WTC11 (cell line): Measurements from ENCODE around the gene RBM38. TPM values are rescaled to one million over a fixed set of nuclear protein-coding genes. Genes with fewer than 3 reads are reported as not detected.
"Not testable (repeated sequence)": the region's sequence is repeated elsewhere in the genome, so short reads cannot be mapped to it uniquely, and the experiment has no call there.

ENCODE experiments used
- ATAC-seq: fragments of 200-7000 bp; cut with Tn5 transposase; 2 replicates; pipeline ENCODE4 v1.10.0; 2021; ENCODE audit warnings: mild to moderate bottlenecking, moderate library complexity
- CTCF ChIA-PET: fragments of 300-600 bp; sonication (Branson Sonifier 250); formaldehyde crosslinking; loops from one replicate; lab custom pipeline; 2021; ENCODE audit warnings: antibody characterized with exemption; lab: Charles Lee
- POLR2A ChIA-PET: fragments of 350-600 bp; sonication (Branson Sonifier 250); formaldehyde crosslinking; loops from one replicate; lab custom pipeline; 2021; ENCODE audit warnings: antibody characterized with exemption; lab: Charles Lee
- DNase-seq: peaks from one replicate; pipeline ENCODE4 v3.0.0; 2021; ENCODE audit warnings: low spot score
- H3K27ac Mint-ChIP-seq: 2 replicates; pipeline ENCODE4 v1.8.0; 2021; ENCODE audit warnings: mixed read lengths
- H3K27me3 Mint-ChIP-seq: 2 replicates; pipeline ENCODE4 v1.8.0; 2021; ENCODE audit warnings: low read depth, mild to moderate bottlenecking, moderate library complexity, mixed read lengths
- H3K36me3 Mint-ChIP-seq: 2 replicates; pipeline ENCODE4 v1.8.0; 2021; ENCODE audit warnings: mixed read lengths
- H3K4me1 Mint-ChIP-seq: 2 replicates; pipeline ENCODE4 v1.8.0; 2022; ENCODE audit warnings: mixed read lengths
- H3K4me3 Mint-ChIP-seq: 2 replicates; pipeline ENCODE4 v1.8.0; 2021; ENCODE audit warnings: mild to moderate bottlenecking, moderate library complexity, mixed read lengths
- H3K9me3 Mint-ChIP-seq: 2 replicates; pipeline ENCODE4 v1.8.0; 2021; ENCODE audit warnings: mixed read lengths
- ATF1 ChIP-seq: sonication (generic); formaldehyde crosslinking; IDR thresholded peaks from 2 replicates; pipeline ENCODE4 v1.8.1; 2023; ENCODE audit warnings: mild to moderate bottlenecking, moderate library complexity, missing genetic modification reagents
- CBFB ChIP-seq: sonication (generic); formaldehyde crosslinking; IDR thresholded peaks from 2 replicates; pipeline ENCODE4 v1.8.1; 2022; ENCODE audit warnings: mild to moderate bottlenecking, low read depth, missing genetic modification reagents
- ESRRA ChIP-seq: sonication (generic); formaldehyde crosslinking; IDR thresholded peaks from 2 replicates; pipeline ENCODE4 v1.8.1; 2022; ENCODE audit warnings: mild to moderate bottlenecking, missing genetic modification reagents, borderline replicate concordance
- GTF2I ChIP-seq: fragments of 250-450 bp; sonication (Bioruptor Pico); conservative IDR thresholded peaks from 2 replicates; pipeline ENCODE4 v1.4.0; 2021; ENCODE audit warnings: mild to moderate bottlenecking
- HMGXB4 ChIP-seq: sonication (generic); formaldehyde crosslinking; IDR thresholded peaks from 2 replicates; pipeline ENCODE4 v1.8.1; 2023; ENCODE audit warnings: mild to moderate bottlenecking, moderate library complexity, missing genetic modification reagents
- IRF1 ChIP-seq: sonication (generic); formaldehyde crosslinking; IDR thresholded peaks from 2 replicates; pipeline ENCODE4 v1.8.0; 2023; ENCODE audit warnings: missing genetic modification reagents
- IRF2 ChIP-seq: sonication (generic); formaldehyde crosslinking; IDR thresholded peaks from 2 replicates; pipeline ENCODE4 v1.8.0; 2022; ENCODE audit warnings: low read depth, missing genetic modification reagents, borderline replicate concordance
- NFYB ChIP-seq: sonication (generic); formaldehyde crosslinking; conservative IDR thresholded peaks from 2 replicates; pipeline ENCODE4 v1.8.0; 2022; ENCODE audit warnings: low read depth, missing genetic modification reagents
- NR1H2 ChIP-seq: sonication (generic); formaldehyde crosslinking; IDR thresholded peaks from 2 replicates; pipeline ENCODE4 v1.9.0; 2021; ENCODE audit warnings: mild to moderate bottlenecking, moderate library complexity, missing genetic modification reagents
- PRDM15 ChIP-seq: sonication (generic); formaldehyde crosslinking; IDR thresholded peaks from 2 replicates; pipeline ENCODE4 v1.8.0; 2022; ENCODE audit warnings: missing genetic modification reagents
- SMAD3 ChIP-seq: sonication (generic); formaldehyde crosslinking; IDR thresholded peaks from 2 replicates; pipeline ENCODE4 v1.8.0; 2022; ENCODE audit warnings: missing genetic modification reagents, mild to moderate bottlenecking, borderline replicate concordance
- SMAD4 ChIP-seq: sonication (generic); formaldehyde crosslinking; IDR thresholded peaks from 2 replicates; pipeline ENCODE4 v1.8.0; 2022; ENCODE audit warnings: mild to moderate bottlenecking, missing genetic modification reagents
- SOX15 ChIP-seq: fragments of 250-450 bp; sonication (Bioruptor Pico); IDR thresholded peaks from 2 replicates; pipeline ENCODE4 v1.9.0; 2021; ENCODE audit warnings: mild to moderate bottlenecking
- SP1 ChIP-seq: sonication (generic); formaldehyde crosslinking; conservative IDR thresholded peaks from 2 replicates; pipeline ENCODE4 v1.8.1; 2022; ENCODE audit warnings: missing genetic modification reagents
- TP53 ChIP-seq: sonication (generic); formaldehyde crosslinking; IDR thresholded peaks from 2 replicates; pipeline ENCODE4 v1.8.1; 2023; ENCODE audit warnings: mild to moderate bottlenecking, missing genetic modification reagents
- USF2 ChIP-seq: sonication (generic); formaldehyde crosslinking; IDR thresholded peaks from 2 replicates; pipeline ENCODE4 v1.8.1; 2023; ENCODE audit warnings: mild to moderate bottlenecking, missing genetic modification reagents, moderate library complexity
- ZBTB21 ChIP-seq: sonication (generic); formaldehyde crosslinking; IDR thresholded peaks from 2 replicates; pipeline ENCODE4 v1.8.1; 2023; ENCODE audit warnings: mild to moderate bottlenecking, missing genetic modification reagents, borderline replicate concordance
- ZNF317 ChIP-seq: sonication (generic); formaldehyde crosslinking; IDR thresholded peaks from 2 replicates; pipeline ENCODE4 v1.8.1; 2023; ENCODE audit warnings: low read depth, mild to moderate bottlenecking, moderate library complexity, missing genetic modification reagents, borderline replicate concordance
- ZNF396 ChIP-seq: fragments of 250-450 bp; sonication (Bioruptor Pico); IDR thresholded peaks from 2 replicates; pipeline ENCODE4 v1.8.0; 2021; ENCODE audit warnings: mild to moderate bottlenecking, moderate library complexity, borderline replicate concordance
- total RNA-seq: library from RNA; stranded (reverse); gene quantifications from 3 replicates; pipeline ENCODE4 v1.2.3, GENCODE V29; 2021
- TF ChIP-seq, protein P1 (sequence below): fragments of 200-600 bp; IDR thresholded peaks from 2 replicates; pipeline ENCODE4 v1.8.0; 2022; ENCODE audit warnings: antibody characterized with exemption
- TF ChIP-seq, protein P2 (sequence below): sonication (generic); formaldehyde crosslinking; IDR thresholded peaks from 2 replicates; pipeline ENCODE4 v1.8.1; 2022; ENCODE audit warnings: mild to moderate bottlenecking, missing genetic modification reagents, moderate library complexity, borderline replicate concordance
- TF ChIP-seq, protein P3 (sequence below): sonication (generic); formaldehyde crosslinking; conservative IDR thresholded peaks from 2 replicates; pipeline ENCODE4 v1.8.1; 2022; ENCODE audit warnings: mild to moderate bottlenecking, missing genetic modification reagents

Gene RBM38
- total RNA-seq, 1 experiment from 2014 or later: 69.0 TPM

- H3K9me3 Mint-ChIP-seq: no peaks in the 10 kb centered on the region
- DNase-seq (no peak), ATAC-seq (no peak)
- peaks cover 2% of the 10 kb centered on the region; the same call in 1 of the 2 replicates for H3K27me3 Mint-ChIP-seq
- ChIA-PET POLR2A (interaction anchor here (1.1 kb wide), 1 partner anchor 34 kb away, joined by 3 read pairs; no protein-coding TSS in a partner anchor), CTCF (interaction anchor here (0.8 to 1.6 kb wide), 3 partner anchors 40 to 193 kb away, joined by 3 to 6 read pairs (median 4); no protein-coding TSS in a partner anchor)
- TF ChIP-seq USF2 (CRISPR knock-in tag): no peak
- peak; percentile 62 for TF ChIP-seq NFYB (CRISPR knock-in tag)
- TF ChIP-seq SMAD3: no peak
- no peak for TF ChIP-seq SP1 (CRISPR knock-in tag)
- H3K36me3 Mint-ChIP-seq: no peaks in the 10 kb centered on the region
- H3K27ac Mint-ChIP-seq: no peak overlapping the region; the same call in 1 of the 2 replicates
- H3K4me1 Mint-ChIP-seq: peaks cover 12% of the 10 kb centered on the region
- no peak overlapping the region for H3K4me3 Mint-ChIP-seq
These were observed 38.5 kb downstream of the RBM38 start for GRCh38 chr20:57429580-57430200.

DNA sequence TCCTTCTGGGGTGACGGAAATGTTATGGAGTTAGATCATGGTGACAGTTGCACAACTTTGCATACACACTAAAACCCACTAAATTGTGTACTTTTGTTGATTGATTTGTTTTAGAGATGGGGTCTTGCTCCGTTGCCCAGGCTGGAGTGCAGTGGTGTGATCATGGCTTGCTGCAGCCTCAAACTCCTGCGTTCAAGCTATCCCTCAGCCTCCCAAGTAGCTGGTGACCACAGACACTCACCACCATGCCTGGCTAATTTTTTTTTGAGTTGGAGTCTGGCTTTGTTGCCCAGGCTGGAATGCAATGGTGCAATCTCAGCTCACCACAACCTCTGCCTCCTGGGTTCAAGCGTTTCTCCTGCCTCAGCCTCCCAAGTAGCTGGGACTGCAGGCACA, 39.0 kb downstream of the RBM38 start:
- H3K4me3 Mint-ChIP-seq, H3K9me3 Mint-ChIP-seq, ATAC-seq, DNase-seq, H3K27me3 Mint-ChIP-seq, H3K27ac Mint-ChIP-seq, H3K36me3 Mint-ChIP-seq: not testable (repeated sequence)
- ChIA-PET CTCF (interaction anchor here (1.0 kb wide), 1 partner anchor 193 kb away, joined by 4 read pairs; no protein-coding TSS in a partner anchor), POLR2A (interaction anchor here (1.1 kb wide), 1 partner anchor 33 kb away, joined by 3 read pairs; no protein-coding TSS in a partner anchor)
- peaks cover 11% of the 10 kb centered on the region for H3K4me1 Mint-ChIP-seq

GRCh38 chr20:57431539-57431835, 40.3 kb downstream of the RBM38 start:
- no peak for DNase-seq
- H3K27me3 Mint-ChIP-seq: peaks cover 2% of the 10 kb centered on the region; the same call in 1 of the 2 replicates
- peaks cover 7% of the 10 kb centered on the region for H3K4me1 Mint-ChIP-seq
- no peak overlapping the region for H3K27ac Mint-ChIP-seq
- POLR2A ChIA-PET: no interaction called here
- no peaks in the 10 kb centered on the region for H3K9me3 Mint-ChIP-seq
- H3K4me3 Mint-ChIP-seq: no peak overlapping the region
- no peak for TF ChIP-seq ZNF317 (CRISPR knock-in tag)
- TF ChIP-seq ATF1 (CRISPR knock-in tag): no peak
- TF ChIP-seq, protein P1, sequence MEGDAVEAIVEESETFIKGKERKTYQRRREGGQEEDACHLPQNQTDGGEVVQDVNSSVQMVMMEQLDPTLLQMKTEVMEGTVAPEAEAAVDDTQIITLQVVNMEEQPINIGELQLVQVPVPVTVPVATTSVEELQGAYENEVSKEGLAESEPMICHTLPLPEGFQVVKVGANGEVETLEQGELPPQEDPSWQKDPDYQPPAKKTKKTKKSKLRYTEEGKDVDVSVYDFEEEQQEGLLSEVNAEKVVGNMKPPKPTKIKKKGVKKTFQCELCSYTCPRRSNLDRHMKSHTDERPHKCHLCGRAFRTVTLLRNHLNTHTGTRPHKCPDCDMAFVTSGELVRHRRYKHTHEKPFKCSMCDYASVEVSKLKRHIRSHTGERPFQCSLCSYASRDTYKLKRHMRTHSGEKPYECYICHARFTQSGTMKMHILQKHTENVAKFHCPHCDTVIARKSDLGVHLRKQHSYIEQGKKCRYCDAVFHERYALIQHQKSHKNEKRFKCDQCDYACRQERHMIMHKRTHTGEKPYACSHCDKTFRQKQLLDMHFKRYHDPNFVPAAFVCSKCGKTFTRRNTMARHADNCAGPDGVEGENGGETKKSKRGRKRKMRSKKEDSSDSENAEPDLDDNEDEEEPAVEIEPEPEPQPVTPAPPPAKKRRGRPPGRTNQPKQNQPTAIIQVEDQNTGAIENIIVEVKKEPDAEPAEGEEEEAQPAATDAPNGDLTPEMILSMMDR: no peak
- no peak for TF ChIP-seq SMAD4 (CRISPR knock-in tag)
- no peak for TF ChIP-seq HMGXB4 (CRISPR knock-in tag)
- no peak for TF ChIP-seq IRF1
- TF ChIP-seq SP1 (CRISPR knock-in tag): no peak
- TF ChIP-seq, protein P2, sequence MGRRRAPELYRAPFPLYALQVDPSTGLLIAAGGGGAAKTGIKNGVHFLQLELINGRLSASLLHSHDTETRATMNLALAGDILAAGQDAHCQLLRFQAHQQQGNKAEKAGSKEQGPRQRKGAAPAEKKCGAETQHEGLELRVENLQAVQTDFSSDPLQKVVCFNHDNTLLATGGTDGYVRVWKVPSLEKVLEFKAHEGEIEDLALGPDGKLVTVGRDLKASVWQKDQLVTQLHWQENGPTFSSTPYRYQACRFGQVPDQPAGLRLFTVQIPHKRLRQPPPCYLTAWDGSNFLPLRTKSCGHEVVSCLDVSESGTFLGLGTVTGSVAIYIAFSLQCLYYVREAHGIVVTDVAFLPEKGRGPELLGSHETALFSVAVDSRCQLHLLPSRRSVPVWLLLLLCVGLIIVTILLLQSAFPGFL: no peak
- TF ChIP-seq SOX15 (CRISPR knock-in tag): no peak
- TF ChIP-seq GTF2I (CRISPR knock-in tag): no peak
- no peak for TF ChIP-seq CBFB
- TF ChIP-seq, protein P3, sequence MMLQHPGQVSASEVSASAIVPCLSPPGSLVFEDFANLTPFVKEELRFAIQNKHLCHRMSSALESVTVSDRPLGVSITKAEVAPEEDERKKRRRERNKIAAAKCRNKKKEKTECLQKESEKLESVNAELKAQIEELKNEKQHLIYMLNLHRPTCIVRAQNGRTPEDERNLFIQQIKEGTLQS (CRISPR knock-in tag): no peak
- no peak for TF ChIP-seq NR1H2 (CRISPR knock-in tag)
- no peak for TF ChIP-seq PRDM15 (CRISPR knock-in tag)
- no peak for TF ChIP-seq ZBTB21 (CRISPR knock-in tag)
- no peak for TF ChIP-seq ESRRA (CRISPR knock-in tag)
- TF ChIP-seq ZNF396 (CRISPR knock-in tag): no peak
- no peak for TF ChIP-seq IRF2 (CRISPR knock-in tag)
- no peak for TF ChIP-seq TP53 (CRISPR knock-in tag)
- CTCF ChIA-PET: no interaction called here
- no peak for ATAC-seq
- no peaks in the 10 kb centered on the region for H3K36me3 Mint-ChIP-seq
